Measurements from ENCODE around the gene CCDC188. TPM values are rescaled to one million over a fixed set of nuclear protein-coding genes. Genes with fewer than 3 reads are reported as not detected.

The CCDC188 gene
- total and polyA plus RNA-seq, 2 of the 13 experiments (the other 11 are each of a cell fraction or from before 2014, with no cell fraction given): not detected

DNA sequence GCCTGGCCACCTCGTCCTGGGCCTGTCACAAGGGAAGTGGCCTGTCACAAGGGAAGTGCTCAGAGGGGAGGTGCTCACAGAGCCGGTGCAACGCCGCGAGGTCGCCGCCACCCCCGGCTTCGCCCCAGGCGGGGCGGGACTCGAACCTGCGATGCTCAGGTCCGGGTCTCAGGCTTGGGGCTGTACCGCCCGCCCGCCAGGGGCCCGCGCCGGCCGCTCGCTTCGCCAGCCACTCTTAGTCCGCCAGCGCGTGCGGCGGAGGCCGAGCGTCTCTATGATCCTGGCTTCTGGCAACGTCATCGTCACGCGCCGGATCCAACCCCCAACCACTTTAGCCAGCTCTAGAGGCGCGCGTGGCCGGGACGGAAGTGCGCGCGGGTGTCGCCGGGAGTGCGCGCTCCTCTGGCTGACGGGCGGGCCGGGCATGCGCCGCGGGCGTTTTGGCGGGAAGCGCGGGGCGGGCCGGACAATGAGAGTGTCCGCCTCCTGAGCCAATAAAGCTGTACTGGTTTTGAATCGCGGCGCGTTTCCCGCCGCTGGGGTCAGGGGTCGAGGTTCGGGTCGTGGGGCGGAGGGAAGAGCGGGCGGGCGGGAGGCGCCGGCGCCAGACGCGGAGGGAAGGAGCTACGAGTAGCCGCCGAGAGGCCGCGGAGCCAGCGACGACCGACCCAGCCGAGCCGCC, 33.8 kb downstream of the CCDC188 start, which contains the start of gene TRMT2A (continued):
- TF ChIP-seq, protein P1, sequence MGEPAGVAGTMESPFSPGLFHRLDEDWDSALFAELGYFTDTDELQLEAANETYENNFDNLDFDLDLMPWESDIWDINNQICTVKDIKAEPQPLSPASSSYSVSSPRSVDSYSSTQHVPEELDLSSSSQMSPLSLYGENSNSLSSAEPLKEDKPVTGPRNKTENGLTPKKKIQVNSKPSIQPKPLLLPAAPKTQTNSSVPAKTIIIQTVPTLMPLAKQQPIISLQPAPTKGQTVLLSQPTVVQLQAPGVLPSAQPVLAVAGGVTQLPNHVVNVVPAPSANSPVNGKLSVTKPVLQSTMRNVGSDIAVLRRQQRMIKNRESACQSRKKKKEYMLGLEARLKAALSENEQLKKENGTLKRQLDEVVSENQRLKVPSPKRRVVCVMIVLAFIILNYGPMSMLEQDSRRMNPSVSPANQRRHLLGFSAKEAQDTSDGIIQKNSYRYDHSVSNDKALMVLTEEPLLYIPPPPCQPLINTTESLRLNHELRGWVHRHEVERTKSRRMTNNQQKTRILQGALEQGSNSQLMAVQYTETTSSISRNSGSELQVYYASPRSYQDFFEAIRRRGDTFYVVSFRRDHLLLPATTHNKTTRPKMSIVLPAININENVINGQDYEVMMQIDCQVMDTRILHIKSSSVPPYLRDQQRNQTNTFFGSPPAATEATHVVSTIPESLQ (CRISPR knock-in tag; conservative IDR thresholded peaks at IDR 0.05): no peak; the same call in 1 of the 2 replicates
- TF ChIP-seq MED8 (CRISPR knock-in tag; IDR thresholded peaks at IDR 0.05; ENCODE audit: insufficient replicate concordance) (peak; percentile 78), SRY (CRISPR knock-in tag; IDR thresholded peaks at IDR 0.05) (peak; percentile 72; the same call in 1 of the 2 replicates), ZSCAN30 (CRISPR knock-in tag; IDR thresholded peaks at IDR 0.05) (no peak), RAD21 (CRISPR knock-in tag; IDR thresholded peaks at IDR 0.05) (peak; percentile 40), NR2F1 (CRISPR knock-in tag; IDR thresholded peaks at IDR 0.05) (peak; percentile 94 to 99), KDM3A (CRISPR knock-in tag; IDR thresholded peaks at IDR 0.05; ENCODE audit: low read depth) (0 out of 2 replicates have a peak, but pooled peaks have one; percentile 75), TBL1XR1 (IDR thresholded peaks at IDR 0.05; ENCODE audit: borderline replicate concordance, low read length, partially characterized antibody) (peak; percentile 60), ZNF260 (CRISPR knock-in tag; IDR thresholded peaks at IDR 0.05; ENCODE audit: borderline replicate concordance, low read depth) (no peak), ZZZ3 (CRISPR knock-in tag; IDR thresholded peaks at IDR 0.05; ENCODE audit: borderline replicate concordance) (peak; percentile 65; the same call in 1 of the 2 replicates), ZNF20 (CRISPR knock-in tag; IDR thresholded peaks at IDR 0.05) (peak; percentile 42; the same call in 1 of the 2 replicates), ZBTB3 (CRISPR knock-in tag; IDR thresholded peaks at IDR 0.05; ENCODE audit: borderline replicate concordance, low read depth) (no peak)
- TF ChIP-seq, protein P2, sequence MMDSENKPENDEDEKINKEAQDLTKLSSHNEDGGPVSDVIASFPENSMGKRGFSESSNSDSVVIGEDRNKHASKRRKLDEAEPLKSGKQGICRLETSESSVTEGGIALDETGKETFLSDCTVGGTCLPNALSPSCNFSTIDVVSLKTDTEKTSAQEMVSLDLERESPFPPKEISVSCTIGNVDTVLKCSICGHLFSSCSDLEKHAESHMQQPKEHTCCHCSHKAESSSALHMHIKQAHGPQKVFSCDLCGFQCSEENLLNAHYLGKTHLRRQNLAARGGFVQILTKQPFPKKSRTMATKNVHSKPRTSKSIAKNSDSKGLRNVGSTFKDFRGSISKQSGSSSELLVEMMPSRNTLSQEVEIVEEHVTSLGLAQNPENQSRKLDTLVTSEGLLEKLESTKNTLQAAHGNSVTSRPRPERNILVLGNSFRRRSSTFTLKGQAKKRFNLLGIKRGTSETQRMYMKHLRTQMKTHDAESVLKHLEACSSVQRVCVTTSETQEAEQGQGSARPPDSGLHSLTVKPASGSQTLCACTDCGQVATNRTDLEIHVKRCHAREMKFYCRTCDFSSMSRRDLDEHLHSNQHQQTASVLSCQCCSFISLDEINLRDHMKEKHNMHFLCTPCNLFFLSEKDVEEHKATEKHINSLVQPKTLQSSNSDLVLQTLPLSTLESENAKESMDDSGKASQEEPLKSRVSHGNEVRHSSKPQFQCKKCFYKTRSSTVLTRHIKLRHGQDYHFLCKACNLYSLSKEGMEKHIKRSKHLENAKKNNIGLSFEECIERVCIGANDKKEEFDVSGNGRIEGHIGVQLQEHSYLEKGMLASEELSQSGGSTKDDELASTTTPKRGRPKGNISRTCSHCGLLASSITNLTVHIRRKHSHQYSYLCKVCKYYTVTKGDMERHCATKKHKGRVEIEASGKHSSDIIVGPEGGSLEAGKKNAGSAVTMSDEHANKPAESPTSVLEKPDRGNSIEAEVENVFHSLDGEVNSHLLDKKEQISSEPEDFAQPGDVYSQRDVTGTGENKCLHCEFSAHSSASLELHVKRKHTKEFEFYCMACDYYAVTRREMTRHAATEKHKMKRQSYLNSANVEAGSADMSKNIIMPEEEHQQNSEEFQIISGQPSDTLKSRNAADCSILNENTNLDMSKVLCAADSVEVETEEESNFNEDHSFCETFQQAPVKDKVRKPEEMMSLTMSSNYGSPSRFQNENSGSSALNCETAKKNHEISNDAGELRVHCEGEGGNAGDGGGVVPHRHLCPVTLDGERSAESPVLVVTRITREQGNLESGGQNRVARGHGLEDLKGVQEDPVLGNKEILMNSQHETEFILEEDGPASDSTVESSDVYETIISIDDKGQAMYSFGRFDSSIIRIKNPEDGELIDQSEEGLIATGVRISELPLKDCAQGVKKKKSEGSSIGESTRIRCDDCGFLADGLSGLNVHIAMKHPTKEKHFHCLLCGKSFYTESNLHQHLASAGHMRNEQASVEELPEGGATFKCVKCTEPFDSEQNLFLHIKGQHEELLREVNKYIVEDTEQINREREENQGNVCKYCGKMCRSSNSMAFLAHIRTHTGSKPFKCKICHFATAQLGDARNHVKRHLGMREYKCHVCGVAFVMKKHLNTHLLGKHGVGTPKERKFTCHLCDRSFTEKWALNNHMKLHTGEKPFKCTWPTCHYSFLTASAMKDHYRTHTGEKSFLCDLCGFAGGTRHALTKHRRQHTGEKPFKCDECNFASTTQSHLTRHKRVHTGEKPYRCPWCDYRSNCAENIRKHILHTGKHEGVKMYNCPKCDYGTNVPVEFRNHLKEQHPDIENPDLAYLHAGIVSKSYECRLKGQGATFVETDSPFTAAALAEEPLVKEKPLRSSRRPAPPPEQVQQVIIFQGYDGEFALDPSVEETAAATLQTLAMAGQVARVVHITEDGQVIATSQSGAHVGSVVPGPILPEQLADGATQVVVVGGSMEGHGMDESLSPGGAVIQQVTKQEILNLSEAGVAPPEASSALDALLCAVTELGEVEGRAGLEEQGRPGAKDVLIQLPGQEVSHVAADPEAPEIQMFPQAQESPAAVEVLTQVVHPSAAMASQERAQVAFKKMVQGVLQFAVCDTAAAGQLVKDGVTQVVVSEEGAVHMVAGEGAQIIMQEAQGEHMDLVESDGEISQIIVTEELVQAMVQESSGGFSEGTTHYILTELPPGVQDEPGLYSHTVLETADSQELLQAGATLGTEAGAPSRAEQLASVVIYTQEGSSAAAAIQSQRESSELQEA (CRISPR knock-in tag; IDR thresholded peaks at IDR 0.05; ENCODE audit: not compliant biosample characterization): no peak
- TF ChIP-seq, protein P3, sequence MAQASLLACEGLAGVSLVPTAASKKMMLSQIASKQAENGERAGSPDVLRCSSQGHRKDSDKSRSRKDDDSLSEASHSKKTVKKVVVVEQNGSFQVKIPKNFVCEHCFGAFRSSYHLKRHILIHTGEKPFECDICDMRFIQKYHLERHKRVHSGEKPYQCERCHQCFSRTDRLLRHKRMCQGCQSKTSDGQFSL (CRISPR knock-in tag; IDR thresholded peaks at IDR 0.05): peak; percentile 30; the same call in 1 of the 2 replicates
- TF ChIP-seq, protein P4, sequence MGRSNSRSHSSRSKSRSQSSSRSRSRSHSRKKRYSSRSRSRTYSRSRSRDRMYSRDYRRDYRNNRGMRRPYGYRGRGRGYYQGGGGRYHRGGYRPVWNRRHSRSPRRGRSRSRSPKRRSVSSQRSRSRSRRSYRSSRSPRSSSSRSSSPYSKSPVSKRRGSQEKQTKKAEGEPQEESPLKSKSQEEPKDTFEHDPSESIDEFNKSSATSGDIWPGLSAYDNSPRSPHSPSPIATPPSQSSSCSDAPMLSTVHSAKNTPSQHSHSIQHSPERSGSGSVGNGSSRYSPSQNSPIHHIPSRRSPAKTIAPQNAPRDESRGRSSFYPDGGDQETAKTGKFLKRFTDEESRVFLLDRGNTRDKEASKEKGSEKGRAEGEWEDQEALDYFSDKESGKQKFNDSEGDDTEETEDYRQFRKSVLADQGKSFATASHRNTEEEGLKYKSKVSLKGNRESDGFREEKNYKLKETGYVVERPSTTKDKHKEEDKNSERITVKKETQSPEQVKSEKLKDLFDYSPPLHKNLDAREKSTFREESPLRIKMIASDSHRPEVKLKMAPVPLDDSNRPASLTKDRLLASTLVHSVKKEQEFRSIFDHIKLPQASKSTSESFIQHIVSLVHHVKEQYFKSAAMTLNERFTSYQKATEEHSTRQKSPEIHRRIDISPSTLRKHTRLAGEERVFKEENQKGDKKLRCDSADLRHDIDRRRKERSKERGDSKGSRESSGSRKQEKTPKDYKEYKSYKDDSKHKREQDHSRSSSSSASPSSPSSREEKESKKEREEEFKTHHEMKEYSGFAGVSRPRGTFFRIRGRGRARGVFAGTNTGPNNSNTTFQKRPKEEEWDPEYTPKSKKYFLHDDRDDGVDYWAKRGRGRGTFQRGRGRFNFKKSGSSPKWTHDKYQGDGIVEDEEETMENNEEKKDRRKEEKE (IDR thresholded peaks at IDR 0.05): no peak
